Measurements from ENCODE around the gene CD302.
A peak's percentile ranks its signal among the peaks of the same experiment; 100 is the strongest.
"Not testable (repeated sequence)": the region's sequence is repeated elsewhere in the genome, so short reads cannot be mapped to it uniquely, and the experiment has no call there.

Gene CD302, protein sequence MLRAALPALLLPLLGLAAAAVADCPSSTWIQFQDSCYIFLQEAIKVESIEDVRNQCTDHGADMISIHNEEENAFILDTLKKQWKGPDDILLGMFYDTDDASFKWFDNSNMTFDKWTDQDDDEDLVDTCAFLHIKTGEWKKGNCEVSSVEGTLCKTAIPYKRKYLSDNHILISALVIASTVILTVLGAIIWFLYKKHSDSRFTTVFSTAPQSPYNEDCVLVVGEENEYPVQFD

DNA sequence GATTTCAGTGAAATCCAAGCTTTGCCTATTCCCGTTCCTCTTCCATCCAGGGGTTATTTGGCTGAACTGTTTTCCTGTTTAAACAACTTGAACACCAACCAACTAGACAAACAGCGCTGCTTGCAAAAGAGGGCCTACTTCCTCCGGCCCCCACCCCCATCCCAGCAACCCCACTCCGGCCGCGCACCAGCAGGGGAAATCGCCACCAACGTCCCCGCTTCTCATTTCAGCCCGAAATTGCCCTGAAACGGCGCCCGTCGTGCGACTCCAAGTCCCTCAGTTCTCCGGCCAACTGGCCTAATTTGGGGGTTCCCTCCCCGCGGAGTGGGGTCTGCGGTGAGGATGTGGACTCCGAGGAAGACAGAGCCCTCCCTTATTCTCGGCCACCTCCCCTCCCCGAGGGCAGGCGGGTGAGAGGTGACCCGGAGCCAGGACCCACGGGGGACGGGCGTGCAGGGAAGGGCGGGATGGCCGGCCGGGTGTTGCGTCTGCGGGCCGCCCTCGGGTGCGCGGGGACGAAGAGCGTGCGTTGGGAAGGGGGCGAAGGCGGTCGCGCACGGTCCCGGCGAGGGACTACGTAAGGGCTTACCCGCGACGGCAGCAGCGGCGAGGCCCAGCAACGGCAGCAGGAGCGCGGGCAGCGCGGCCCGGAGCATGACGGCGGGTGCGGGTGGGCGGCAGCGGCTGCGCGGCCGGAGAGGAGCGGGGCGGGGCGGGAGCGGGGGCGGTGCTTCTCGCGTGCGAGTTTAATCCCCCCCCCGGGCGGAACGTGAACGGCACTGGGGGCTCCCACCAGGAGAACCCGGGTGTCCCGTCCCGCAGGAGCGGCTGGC is at the start of gene CD302:
Gene CD302 (minus strand): TSS at position 666 of the 833 bp plus-strand sequence. CDS start 10 bp downstream, at position 656.
- peak; percentile 4 for DNase-seq (ENCODE audit: low read depth in 2 of 2)

DNA sequence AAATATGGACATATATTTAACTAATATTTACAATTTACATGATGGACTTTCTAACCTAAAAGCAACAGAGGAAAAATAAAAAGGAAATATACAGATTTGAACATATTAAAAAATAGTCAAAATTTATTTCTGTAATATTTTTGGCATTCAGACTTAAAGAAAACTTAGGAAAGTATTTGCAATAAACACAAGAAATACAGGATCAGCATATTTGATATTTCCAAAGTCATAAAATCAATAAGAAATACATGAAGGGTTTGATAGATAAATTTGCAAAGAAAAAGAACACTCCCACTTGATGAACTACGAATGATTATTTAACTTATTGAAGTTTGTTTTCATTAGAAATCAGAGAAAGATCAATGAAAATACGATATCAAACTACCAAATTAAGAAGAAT is 48.6 kb upstream of the CD302 start:
- DNase-seq (ENCODE audit: low read depth in 2 of 2): no peak

DNA sequence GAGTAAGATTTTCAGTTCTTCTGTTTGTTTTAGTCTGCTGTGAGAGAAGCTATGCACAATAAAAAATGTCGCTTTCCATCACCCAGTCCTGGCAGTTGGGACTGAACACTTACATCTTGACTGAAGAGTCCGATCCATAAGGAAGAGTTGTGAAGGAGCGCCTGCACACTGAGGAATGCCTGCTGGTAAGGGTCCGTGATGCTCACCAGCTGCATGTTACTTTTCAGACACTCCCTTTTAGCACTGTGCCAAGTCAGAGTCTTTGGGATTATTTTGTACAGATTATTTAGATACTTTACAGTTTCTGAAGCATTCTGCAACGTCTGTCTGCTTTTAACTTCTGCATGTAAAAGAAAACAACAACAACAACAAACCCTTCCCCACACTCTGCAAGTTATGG is 42.6 kb upstream of the CD302 start:
- no peak for DNase-seq (ENCODE audit: low read depth in 2 of 2)

DNA sequence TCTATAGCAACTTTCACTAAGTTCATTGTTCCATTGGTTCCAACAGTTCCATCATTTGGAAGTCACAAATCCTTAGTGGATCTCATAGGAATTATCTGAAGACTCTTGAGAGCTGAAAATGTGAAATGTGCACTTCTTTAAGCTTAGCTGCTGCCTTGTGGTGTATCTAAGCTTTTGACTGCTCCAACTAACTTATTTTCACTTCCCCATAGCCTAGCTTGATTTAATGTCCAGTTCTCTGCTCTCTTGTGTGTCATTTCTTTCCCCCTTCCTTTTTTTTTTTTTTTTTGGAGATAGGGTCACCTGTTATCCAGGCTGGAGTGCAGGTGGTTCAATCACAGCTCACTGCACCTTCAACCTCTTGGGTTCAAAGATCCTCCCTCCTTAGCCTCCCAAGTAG is 34.9 kb upstream of the CD302 start:
- no peak for DNase-seq (ENCODE audit: low read depth in 2 of 2)

- DNase-seq (ENCODE audit: low read depth in 2 of 2): no peak
Observed at GRCh38 chr2:159832026-159832425, 34.0 kb upstream of the CD302 start.

DNA sequence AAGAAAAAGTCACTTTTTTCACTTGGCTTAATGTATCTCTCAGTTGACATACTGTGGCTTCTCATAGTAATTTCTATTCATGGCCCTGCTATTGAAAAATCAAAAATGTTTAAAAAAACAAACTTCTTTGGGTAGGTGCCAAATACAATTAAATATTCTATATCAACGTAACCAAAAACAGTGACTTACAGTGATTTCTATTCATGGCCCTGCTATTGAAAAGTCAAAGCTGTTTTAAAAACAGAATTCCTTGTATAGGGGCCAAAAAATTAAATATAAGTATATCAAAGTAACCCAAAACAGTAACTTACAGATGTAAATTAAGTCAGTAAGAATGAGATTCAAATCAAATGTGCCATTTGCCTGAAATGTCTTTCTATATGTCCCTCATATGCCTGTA is 31.4 kb upstream of the CD302 start:
- DNase-seq (ENCODE audit: low read depth in 2 of 2): no peak

- DNase-seq (ENCODE audit: low read depth in 2 of 2): no peak
Observed at GRCh38 chr2:159828738-159829137, 30.7 kb upstream of the CD302 start.

GRCh38 chr2:159822478-159822833 is 24.4 kb upstream of the CD302 start:
- DNase-seq (ENCODE audit: low read depth in 2 of 2): not testable (repeated sequence)

GRCh38 chr2:159821775-159822477 is 23.9 kb upstream of the CD302 start:
- DNase-seq (ENCODE audit: low read depth in 2 of 2): not testable (repeated sequence)

DNA sequence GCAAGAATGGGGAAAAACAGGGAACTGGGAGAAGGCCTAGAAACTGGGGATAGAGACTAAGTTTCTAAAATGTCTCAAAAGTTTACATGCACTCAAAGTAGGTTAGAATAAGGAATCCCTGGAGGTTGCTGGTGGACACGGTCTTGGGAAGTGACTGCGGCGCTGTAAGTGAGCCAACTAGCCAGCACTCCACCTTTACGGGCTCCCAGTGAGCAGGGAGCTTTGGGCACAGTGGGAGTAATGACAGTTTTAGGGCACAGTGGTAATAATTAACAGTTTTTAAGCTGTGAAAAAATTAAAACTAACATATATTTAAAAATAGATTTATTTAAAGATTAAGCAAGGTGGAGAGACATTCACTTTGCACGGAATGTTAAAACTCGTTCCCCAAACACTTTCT is 20.9 kb upstream of the CD302 start:
- no peak for DNase-seq (ENCODE audit: low read depth in 2 of 2)

DNA sequence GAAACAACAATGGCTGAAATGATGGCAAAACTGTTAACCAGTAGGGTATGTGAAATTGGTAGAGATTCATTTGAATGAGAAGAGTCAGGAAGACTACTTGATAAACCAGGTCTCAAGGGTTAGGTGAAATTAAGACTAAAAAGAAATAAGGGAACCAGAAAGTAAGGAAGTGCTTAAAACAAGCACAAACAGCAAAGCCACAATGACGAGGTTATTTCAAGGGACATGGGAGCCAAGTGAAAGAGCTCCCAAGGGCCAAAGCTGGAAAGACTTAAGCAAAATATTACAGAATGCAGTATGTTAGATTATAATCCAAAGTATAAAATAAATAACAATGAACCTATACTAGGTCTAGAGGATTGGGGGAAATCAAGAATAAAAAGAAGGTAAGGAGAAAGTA is 19.3 kb upstream of the CD302 start:
- no peak for DNase-seq (ENCODE audit: low read depth in 2 of 2)

DNA sequence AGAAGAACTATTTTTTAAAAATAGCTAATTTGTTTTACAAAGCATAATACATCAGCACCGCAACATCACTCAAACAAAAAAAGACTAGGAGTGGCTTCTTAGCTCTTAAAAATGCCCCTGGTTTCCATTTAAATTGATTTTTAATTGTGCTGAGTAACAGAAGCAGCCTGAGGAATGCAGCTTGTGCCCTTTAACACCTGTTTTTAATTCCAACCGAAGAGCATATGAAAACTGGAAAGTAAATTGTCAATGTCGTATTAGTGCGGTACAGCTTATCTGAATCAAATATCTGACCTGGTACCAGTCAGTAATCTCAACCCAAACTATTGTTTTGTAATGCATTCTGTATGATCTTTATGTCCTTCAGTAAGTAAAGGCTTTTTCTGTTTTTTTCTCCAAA is 13.2 kb upstream of the CD302 start:
- DNase-seq (ENCODE audit: low read depth in 2 of 2): no peak

GRCh38 chr2:159808032-159808425 is 10.0 kb upstream of the CD302 start:
- no peak for DNase-seq (ENCODE audit: low read depth in 2 of 2)

DNA sequence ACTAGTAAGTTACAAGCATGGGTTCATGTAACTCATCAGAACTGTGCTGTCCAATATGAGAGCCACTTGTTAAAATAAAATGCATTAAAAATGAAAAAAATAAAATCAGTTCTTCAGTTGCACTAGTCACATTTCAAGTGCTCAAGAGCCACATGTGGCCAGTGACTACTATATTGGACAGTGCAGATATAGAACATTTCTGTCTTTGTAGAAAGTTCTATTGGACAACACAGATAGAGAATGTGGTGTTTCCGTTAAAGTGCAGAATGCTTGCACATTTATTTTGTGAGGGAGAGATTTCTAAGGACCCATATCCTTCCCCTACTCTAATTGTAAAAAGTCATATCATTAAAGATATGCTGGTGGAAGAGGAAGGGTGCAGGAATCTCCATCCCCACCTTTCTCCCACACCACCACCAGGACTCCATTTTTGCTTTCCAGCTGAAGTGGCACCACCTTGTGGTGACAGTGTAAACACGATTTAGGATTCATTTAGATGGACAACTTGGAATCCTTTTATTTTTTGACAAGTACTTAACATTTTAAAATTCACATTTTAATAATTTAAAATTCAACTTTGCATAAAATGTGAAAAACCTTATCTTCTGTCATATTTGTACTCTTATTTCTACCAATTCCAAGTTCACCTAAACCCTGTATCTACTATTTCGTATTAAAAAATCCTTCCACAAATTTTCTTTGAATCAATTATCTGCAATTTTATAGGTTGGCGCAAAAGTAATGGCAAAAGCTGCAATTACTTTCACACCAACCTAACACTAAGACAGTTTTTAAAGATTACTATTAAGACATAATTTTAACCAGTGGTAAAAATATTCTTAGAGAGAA is 9.4 kb upstream of the CD302 start:
- no peak for DNase-seq (ENCODE audit: low read depth in 2 of 2)

- no peak for DNase-seq (ENCODE audit: low read depth in 2 of 2)
Observed at GRCh38 chr2:159804941-159805340, 6.9 kb upstream of the CD302 start.

DNA sequence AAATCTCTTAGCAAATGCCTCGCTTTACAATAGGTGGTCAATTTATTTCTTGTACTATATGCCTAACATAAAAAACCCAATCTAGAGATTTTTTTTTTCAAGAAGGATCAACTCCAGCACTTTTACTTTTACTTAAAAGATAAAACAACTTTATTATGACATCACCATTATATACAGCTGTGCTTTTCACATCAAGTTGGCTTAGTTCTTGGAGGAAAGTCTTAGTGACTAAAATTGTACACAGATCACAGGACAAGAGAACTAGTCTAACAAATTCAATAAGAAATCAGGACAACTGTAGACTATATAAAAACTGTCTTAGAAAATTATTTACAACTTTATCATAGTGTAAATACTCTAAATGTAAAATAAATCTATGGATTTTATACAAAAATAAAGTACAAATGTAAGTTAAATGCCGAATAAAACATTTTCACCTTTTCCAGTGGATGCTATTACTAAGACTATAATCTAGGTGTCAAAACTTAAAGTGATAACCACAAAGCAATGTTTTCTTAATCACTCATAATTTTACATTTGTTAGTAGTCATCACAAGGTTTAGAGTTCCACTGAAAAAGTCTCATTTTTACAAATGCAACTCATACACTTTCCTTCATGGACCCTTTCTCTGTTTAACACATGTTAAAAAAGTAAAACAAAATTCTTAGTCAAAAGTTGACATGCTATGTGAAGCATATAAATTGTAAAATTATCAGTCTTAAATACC is 5.4 kb upstream of the CD302 start:
- no peak for DNase-seq (ENCODE audit: low read depth in 2 of 2)

- DNase-seq (ENCODE audit: low read depth in 2 of 2): no peak
Observed at GRCh38 chr2:159802673-159803072, 4.7 kb upstream of the CD302 start.

DNA sequence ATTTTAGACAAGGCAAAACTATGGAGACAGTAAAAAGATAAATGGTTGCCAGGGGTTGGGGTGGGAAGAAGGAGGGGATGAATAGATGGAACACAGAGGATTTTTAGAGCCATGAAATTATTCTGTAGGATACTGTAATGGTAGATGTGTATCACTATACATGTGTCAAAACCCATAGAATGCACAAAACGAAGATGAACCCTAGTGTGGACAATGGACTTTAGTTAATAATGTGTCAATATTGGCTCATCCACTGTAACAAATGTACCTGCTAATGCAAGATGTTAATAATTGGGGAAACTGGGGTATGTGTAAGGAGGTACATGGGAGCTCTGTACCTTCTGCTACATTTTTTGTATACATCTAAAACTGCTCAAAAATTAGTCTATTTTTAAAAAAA is 1.8 kb upstream of the CD302 start:
- DNase-seq (ENCODE audit: low read depth in 2 of 2): no peak

GRCh38 chr2:159798376-159798725 is 343 bp upstream of the CD302 start:
- no peak for DNase-seq (ENCODE audit: low read depth in 2 of 2)

DNA sequence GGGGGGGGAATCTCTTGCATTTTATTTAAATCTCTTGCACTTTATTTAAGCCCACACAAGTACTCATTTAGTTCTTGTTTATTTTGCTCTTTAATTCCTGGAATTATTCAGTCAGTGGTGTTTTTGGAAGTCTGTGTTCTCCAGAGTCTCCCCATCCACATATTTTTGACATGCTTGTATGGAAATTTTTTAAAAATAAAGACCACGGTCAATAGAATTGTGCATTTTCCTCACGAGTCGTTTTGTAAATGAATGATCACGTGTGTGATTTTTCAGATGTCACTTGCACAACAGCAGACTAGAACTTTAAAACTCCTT is 824 bp downstream of the CD302 start:
- DNase-seq (ENCODE audit: low read depth in 2 of 2): no peak

DNA sequence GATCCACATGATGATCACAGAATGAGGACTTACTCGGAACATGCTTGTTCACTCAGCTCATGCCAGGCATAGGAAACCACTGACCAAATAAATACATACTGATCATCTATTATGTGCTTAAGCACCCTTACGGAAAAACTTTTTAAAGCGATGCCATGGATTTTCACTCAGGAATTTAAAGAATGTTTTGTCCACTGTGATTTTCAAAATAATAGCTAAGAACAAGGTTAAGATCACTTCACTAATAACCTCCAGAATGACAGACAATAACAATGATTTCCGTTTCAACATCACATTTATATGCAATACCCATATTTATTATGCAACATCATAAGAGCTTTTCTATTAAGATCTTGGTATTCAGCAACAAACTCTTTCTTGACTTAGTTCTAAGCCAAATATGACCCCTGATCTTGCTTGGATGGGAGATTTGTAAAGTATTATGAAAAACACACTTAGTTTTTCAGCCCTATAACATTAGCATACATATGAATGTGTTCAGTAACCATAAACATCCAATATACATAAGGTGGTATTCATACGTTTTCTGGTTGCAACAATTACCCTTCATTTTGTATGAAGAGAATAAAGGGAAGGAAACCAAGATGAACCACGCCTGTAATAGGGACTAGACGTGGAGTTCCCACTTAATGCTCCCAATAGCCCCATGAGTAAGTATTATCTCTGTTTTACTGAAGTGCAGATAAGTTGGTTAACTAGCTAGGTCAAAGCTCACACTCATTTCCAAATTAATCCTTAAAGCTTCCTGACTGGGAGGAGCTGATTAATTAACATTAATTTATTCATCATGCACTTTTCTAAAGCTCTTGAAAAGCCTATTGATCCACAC is 1.9 kb downstream of the CD302 start:
- no peak for DNase-seq (ENCODE audit: low read depth in 2 of 2)
